Body of pancreas (tissue), 4 donors: ENCODE measurements around the gene COL15A1. TPM values are rescaled to one million over a fixed set of nuclear protein-coding genes. Genes with fewer than 3 reads are reported as not detected.
A peak's percentile ranks its signal among the peaks of the same experiment; 100 is the strongest.

Source experiments
- ATAC-seq: fragments of 150-250 bp; one replicate; pipeline ENCODE4 v1.9.1; 2016
- DNase-seq, 4 donors: peaks; one replicate each; pipeline ENCODE4 v3.0.0-alpha.2; 2019
- H3K27ac ChIP-seq, 4 donors: fragments of 200-600 bp; sonication (generic); 1 replicate in 3 of 4; 2 replicates in 1 of 4; pipeline versions ENCODE4 v1.5.1 to v1.6.1; 2016 to 2019; ENCODE audit warnings: mild to moderate bottlenecking in 1 of 4, mixed read lengths in 1 of 4, moderate library complexity in 1 of 4
- H3K27me3 ChIP-seq, 2 donors: fragments of 200-600 bp; sonication (generic); one replicate each; pipeline ENCODE4 v1.6.0; 2016; ENCODE audit warnings: mild to moderate bottlenecking in 1 of 2
- H3K36me3 ChIP-seq, 2 donors: fragments of 200-600 bp; sonication (generic); replicated peaks in 1 of 2; 2 replicates each; pipeline ENCODE4 v1.5.1; 2016; ENCODE audit warnings: low read depth in 2 of 2; ENCODE audit not compliant: insufficient read depth in 1 of 2
- H3K4me1 ChIP-seq: fragments of 200-600 bp; sonication (generic); one replicate; pipeline ENCODE4 v1.6.0; 2016
- H3K4me3 ChIP-seq, 2 donors: fragments of 200-600 bp; sonication (generic); 1 replicate in 1 of 2; 2 replicates in 1 of 2; pipeline ENCODE4 v1.5.1; 2016 to 2019
- H3K9me3 ChIP-seq, 3 donors: fragments of 200-600 bp; sonication (generic); 1 replicate in 2 of 3; 2 replicates in 1 of 3; pipeline ENCODE4 v1.5.1; 2016
- CTCF ChIP-seq, 7 experiments: fragments of 450-650 bp in 4 of 7; fragments of 200-600 bp in 3 of 7; sonication (generic) in 3 of 7; IDR thresholded peaks; one replicate each; pipeline ENCODE4 v1.5.1; 2016 to 2019; ENCODE audit warnings: antibody characterized with exemption in 7 of 7
- POLR2A ChIP-seq, 3 donors: fragments of 450-650 bp; IDR thresholded peaks; one replicate each; pipeline ENCODE4 v1.6.1; 2016; ENCODE audit warnings: antibody characterized with exemption in 3 of 3, mild to moderate bottlenecking in 2 of 3
- WGBS, 2 donors: methylation state at CpG; one replicate each; pipeline ENCODE4 v1.1.5; 2017; 5-methylcytosine and 5-hydroxymethylcytosine counted together
- intact Hi-C: fragments of 100-400 bp; cut with DNase I; formaldehyde crosslinking; loops from one replicate; pipeline ENCODE4 v1.15.1; 2023
- total RNA-seq, 2 donors: library from RNA; depleted of rRNA; stranded (reverse); fragments of >200 nt; gene quantifications; one replicate each; pipeline ENCODE4 v1.1.0, GENCODE V29; 2016

The COL15A1 gene
- total RNA-seq, 2 donors from 2014 or later, result 6.7 to 55.4 TPM

DNA sequence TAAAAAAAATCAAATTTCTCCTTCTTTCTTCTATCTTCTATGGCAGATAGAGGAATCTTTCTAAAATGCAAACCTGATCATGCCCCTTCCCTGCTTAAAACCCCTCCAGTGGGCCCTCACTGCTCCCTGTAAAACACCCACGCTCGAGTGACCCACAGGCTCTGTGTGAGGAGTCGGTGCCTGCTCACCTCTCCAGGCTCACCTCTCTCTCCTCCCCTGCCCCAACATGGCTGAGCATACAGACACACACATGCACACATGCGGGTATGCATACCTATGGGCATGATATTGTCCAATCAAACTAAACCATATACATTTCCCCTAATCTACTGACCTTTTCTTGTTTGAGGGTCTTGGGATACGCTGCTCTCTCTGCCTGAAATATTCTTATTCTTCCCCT is 40.8 kb upstream of the COL15A1 start:
- H3K4me3 ChIP-seq, result no peak overlapping the region
- 71 to 83% methylated on average over 5 of the region's 5 CpGs for WGBS, 2 donors
- TF ChIP-seq POLR2A (IDR thresholded peaks at IDR 0.05) (no peak), CTCF (IDR thresholded peaks at IDR 0.05) (no peak)

GRCh38 chr9:98903961-98904411 is 39.7 kb upstream of the COL15A1 start:
- Histone ChIP-seq H3K36me3 (no peaks in the 10 kb centered on the region), H3K4me3 (no peak overlapping the region), H3K27ac (no peak overlapping the region), H3K9me3 (no peaks in the 10 kb centered on the region), H3K27me3 (no peaks in the 10 kb centered on the region), H3K4me1 (peaks cover 26% of the 10 kb centered on the region)
- intact Hi-C loops, result no loop called here
- DNase-seq (no peak), ATAC-seq (no peak)
- no peak for TF ChIP-seq POLR2A (IDR thresholded peaks at IDR 0.05)
- TF ChIP-seq CTCF (IDR thresholded peaks at IDR 0.05), result no peak
- 86 to 88% methylated on average over 8 of the region's 8 CpGs for WGBS, 2 donors

More for the DNA sequence above, 40.8 kb upstream of the COL15A1 start:
- ATAC-seq, result no peak
- no peak for DNase-seq
- H3K9me3 ChIP-seq, result no peaks in the 10 kb centered on the region
- no peaks in the 10 kb centered on the region for H3K36me3 ChIP-seq
- H3K4me1 ChIP-seq, result peaks cover 15% of the 10 kb centered on the region
- H3K27me3 ChIP-seq, result no peaks in the 10 kb centered on the region
- intact Hi-C loops, result no loop called here
- H3K27ac ChIP-seq, result no peak overlapping the region

DNA sequence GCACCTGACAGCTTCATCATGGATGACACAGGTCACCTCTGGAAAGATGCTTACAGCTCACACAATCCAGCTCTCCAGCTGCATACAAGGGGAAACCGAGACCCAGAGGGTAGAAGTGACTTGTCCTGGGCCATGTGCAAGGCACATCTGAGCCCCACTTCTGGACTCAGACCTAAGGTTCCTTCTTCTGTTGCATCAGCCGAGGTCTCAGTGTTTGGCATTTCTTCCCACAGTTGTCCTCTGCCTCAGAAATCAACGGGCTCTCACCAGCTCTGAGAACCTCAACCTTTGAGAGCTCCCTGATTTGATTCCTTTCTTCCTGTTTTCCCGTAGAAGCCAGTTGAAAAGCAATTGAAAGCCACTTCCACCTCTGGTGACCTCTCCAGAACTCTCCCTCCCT is 38.7 kb upstream of the COL15A1 start:
- Histone ChIP-seq H3K27me3 (no peaks in the 10 kb centered on the region), H3K9me3 (no peaks in the 10 kb centered on the region), H3K36me3 (no peaks in the 10 kb centered on the region), H3K4me3 (no peak overlapping the region), H3K27ac (no peak overlapping the region), H3K4me1 (peaks cover 33% of the 10 kb centered on the region)
- TF ChIP-seq POLR2A (IDR thresholded peaks at IDR 0.05) (no peak), CTCF (IDR thresholded peaks at IDR 0.05) (no peak)
- WGBS, 2 donors, result 78 to 80% methylated on average over 4 of the region's 4 CpGs
- intact Hi-C loops, result no loop called here
- DNase-seq (no peak), ATAC-seq (no peak)

- TF ChIP-seq CTCF (IDR thresholded peaks at IDR 0.05) (no peak), POLR2A (IDR thresholded peaks at IDR 0.05) (no peak)
- 51% methylated on average over 8 of the region's 8 CpGs for WGBS, 2 donors
- intact Hi-C loops, result no loop called here
- H3K9me3 ChIP-seq, result no peaks in the 10 kb centered on the region
- ATAC-seq (peak; percentile 3), DNase-seq (peak; percentile 36 to 48 (median 40))
- H3K36me3 ChIP-seq, result no peaks in the 10 kb centered on the region
- peak overlapping the region in 2 of 4 donors; percentile 47 to 55 for H3K27ac ChIP-seq
- H3K4me3 ChIP-seq, result no peak overlapping the region
- no peaks in the 10 kb centered on the region for H3K27me3 ChIP-seq
- peaks cover 45% of the 10 kb centered on the region for H3K4me1 ChIP-seq
Measured at GRCh38 chr9:98906273-98907040, 37.2 kb upstream of the COL15A1 start.

DNA sequence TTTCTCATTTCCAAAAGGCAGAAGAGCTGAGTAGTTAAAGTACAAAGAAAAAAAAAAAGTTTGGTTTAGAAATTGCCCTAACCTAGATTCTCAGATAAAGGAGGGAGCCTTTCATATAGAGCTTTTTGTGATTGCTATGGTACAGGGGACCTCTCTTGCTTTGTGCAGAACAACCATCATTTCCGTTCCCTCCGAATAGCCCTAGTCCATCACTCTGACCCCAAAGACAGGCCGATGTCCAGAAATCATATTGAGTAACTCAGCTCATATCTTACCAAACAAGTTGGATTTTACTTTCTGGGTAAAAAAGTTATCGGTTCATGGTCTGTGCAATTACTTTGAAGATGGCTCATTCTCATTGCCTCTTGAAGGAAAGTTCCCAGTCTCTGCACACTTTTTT is 36.7 kb upstream of the COL15A1 start:
- H3K36me3 ChIP-seq, result no peaks in the 10 kb centered on the region
- TF ChIP-seq CTCF (IDR thresholded peaks at IDR 0.05) (no peak), POLR2A (IDR thresholded peaks at IDR 0.05) (no peak)
- H3K9me3 ChIP-seq, result no peaks in the 10 kb centered on the region
- 86 to 88% methylated on average over 4 of the region's 4 CpGs for WGBS, 2 donors
- DNase-seq, result no peak
- intact Hi-C loops, result no loop called here
- no peaks in the 10 kb centered on the region for H3K27me3 ChIP-seq
- peaks cover 45% of the 10 kb centered on the region for H3K4me1 ChIP-seq
- no peak overlapping the region for H3K27ac ChIP-seq
- ATAC-seq, result peak; percentile 36
- H3K4me3 ChIP-seq, result no peak overlapping the region
